HG03280 (cell line): ENCODE data around the gene IER3.

Experiments
- ATAC-seq: cut with Tn5 transposase; IDR thresholded peaks from one replicate; pipeline ENCODE4 v1.9.1; 2021; ENCODE audit warnings: mild to moderate bottlenecking, moderate library complexity; ENCODE audit not compliant: unreplicated experiment

The IER3 gene

DNA sequence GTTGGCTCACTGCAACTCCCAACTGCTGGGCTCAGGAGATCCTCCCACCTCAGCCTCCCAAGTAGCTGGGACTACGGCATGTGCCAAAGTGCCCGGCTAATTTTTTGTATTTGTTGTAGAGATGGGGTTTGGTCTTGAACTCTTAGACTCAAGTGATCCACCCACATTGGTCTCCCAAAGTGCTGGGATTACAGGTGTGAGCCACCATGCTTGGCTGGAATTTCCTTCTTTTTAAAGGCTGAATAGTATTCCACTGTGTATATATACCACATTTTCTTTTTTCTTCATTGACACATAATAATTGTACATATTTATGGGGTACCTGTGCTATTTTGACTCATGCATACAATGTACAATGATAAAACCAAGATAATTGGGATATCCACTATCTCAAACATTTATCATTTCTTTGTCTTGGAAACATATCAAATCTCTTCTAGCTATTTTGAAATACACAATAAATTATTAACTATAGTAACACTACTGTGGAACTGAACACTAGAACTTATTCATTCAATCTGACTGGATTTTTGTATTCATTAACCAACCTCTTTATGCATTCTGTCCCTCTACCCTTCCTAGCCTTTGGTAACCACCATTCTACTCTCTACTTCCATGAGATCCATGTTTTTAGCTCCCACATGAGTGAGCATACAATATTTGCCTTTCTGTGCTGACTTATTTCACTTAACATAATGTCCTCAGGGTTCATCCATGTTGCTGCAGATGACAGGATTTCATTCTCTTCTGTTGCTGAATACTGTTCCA is 35.1 kb downstream of the IER3 start:
- ATAC-seq, result no peak

DNA sequence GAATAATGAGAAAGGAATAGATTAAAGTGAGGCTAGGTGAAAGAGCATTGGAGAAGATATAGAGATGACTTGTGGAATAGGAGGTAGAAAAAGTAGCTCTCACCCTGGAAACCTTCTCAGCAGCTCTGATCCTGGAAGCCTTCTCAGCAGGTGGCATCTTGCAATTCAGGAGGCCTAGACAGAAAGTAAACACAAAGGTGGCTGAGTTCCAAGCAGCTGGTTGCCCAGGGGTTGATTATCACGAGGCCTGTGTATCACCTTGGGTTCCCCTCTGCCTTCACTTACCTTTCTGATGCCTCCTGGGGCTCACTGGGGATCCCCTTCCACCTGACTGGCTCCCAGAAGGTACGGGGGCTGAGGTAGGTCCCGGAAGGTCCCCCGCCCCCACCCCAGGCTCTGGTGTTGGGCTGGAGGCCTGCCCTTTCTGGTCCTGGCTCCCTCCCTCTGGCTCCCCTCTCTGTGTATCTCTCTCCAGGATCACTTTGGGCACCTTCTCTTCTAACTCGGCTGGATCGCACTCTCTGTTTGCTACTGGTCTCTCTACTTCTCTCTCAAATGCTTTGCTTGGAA is 37.0 kb downstream of the IER3 start:
- ATAC-seq, result no peak

DNA sequence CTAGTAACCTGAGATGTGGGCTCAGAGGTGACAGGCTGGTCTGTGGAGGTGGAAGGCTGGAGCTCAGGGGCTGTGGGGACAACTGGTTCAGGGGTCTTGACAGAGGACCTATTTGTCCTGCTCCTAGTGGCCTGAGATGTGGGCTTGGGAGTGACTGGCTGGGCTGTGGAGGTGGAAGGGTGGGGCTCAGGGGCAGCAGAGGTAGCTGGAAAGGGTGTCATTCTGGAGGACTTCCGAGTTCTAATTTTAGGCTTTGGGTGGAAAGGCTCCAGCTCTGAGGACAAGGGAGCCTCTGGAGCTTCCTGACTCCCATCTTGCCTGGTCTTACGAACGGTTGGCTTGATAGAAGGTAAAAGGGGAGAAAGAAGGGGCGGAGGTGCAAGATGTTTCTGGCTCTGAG is 38.7 kb downstream of the IER3 start:
- no peak for ATAC-seq

DNA sequence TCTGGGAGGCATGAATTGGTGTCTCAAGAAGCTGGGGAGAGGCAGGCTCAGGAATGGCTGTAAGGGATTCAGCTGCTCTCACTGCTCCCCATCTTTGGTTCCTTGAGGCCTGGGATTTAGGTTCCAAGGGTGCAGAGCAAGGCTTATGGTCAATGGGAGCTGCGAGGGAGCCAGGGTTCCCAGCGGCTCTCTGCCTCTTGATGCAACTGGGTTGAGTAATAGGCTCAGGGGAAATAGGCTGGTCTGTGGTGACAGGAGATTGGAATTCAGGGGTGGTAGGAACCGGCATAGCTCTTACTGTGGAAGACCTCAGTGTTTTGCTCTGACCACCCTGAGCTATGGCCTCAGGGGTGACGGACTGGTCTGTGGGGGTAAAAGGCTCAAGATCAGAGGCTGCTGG is 40.5 kb downstream of the IER3 start:
- ATAC-seq, result no peak

DNA sequence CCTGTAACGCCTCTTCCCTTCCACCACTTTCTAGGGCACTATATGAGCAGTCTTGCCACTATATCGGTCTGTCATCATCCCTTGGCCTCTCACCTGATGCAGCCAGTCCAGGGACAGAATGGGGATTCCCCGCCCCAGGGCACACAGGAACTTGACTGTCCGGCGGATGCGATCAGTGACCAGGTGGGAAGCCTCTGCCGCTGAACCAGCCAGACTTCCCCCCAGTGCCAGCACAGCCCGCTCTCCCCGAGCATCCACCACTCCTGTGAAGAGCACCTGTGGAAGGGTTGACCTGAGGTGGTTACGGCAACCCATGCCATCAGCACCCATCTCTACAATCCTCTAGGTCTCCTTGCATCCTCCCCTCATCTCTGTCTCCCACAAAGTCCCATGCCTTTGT is 41.3 kb downstream of the IER3 start:
- ATAC-seq, result no peak

DNA sequence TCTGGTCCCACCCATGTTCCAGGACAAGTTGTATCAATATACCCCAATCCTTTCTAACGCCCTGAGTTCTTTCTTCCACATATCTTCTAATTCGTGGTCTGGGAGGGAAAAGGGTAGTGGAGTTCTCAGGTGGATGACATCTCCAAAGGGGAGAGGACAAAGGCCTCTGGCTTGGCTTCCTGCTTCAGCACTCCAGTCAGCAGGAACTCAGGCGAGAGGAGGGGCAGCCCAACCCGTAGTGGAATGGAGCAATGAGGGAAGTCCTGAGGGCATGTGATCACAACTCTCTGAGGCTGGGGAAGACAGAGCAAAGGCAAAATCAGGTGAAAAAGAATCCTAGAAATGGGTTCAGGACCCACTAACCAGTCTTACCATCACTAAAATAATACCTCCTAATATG is 44.0 kb downstream of the IER3 start:
- ATAC-seq, result no peak

DNA sequence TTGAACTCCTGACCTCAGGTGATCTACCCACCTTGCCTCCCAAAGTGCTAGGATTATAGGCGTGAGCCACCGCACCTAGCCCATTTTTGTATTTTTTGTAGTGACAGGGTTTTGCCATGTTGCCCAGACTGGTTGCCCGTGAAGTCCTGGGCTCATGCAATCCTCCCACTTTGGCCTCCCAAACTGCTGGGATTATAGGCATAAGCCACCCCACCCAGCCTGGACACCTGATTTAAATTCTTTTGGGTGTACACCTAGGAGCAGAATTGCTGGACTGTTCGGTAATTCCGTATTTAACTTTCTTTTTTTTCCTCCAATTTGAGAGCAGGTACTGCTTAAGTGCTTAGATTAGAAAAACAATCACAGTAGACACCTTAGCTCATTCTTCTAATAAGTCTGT is 47.9 kb downstream of the IER3 start:
- no peak for ATAC-seq
